Smooth muscle cell (in vitro differentiated cells): ENCODE data around the gene RNF11. TPM values are rescaled to one million over a fixed set of nuclear protein-coding genes. Genes with fewer than 3 reads are reported as not detected.

Experiments
- DNase-seq: peaks from one replicate; lab custom pipeline; 2025; ENCODE audit not compliant: unreplicated experiment; lab: John Stamatoyannopoulos, UW
- H2AFZ ChIP-seq: fragments of 200-600 bp; sonication (generic); 2 replicates; pipeline ENCODE4 v1.6.0; 2016; ENCODE audit warnings: antibody characterized with exemption, low read depth, mild to moderate bottlenecking
- H3F3A ChIP-seq: fragments of 200-600 bp; sonication (generic); 2 replicates; pipeline ENCODE4 v1.6.0; 2017; ENCODE audit warnings: antibody characterized with exemption, low read depth
- H3K27ac ChIP-seq: fragments of 200-600 bp; sonication (generic); 2 replicates; pipeline ENCODE4 v1.5.1; 2016; ENCODE audit warnings: low read depth, mild to moderate bottlenecking
- H3K27me3 ChIP-seq: fragments of 200-600 bp; sonication (generic); 2 replicates; pipeline ENCODE4 v1.6.1; 2016; ENCODE audit warnings: low read depth, mild to moderate bottlenecking
- H3K36me3 ChIP-seq: fragments of 200-600 bp; sonication (generic); 2 replicates; pipeline ENCODE4 v1.5.1; 2016; ENCODE audit warnings: low read depth
- H3K4me1 ChIP-seq: fragments of 200-600 bp; sonication (generic); 2 replicates; pipeline ENCODE4 v1.5.1; 2016; ENCODE audit warnings: low read depth
- H3K4me2 ChIP-seq: fragments of 200-600 bp; sonication (generic); 2 replicates; pipeline ENCODE4 v1.6.0; 2016; ENCODE audit warnings: mild to moderate bottlenecking
- H3K4me3 ChIP-seq: fragments of 200-600 bp; sonication (generic); 2 replicates; pipeline ENCODE4 v1.5.1; 2016; ENCODE audit warnings: mild to moderate bottlenecking
- H3K79me2 ChIP-seq: fragments of 200-600 bp; sonication (generic); 2 replicates; pipeline ENCODE4 v1.6.0; 2016; ENCODE audit warnings: low read depth, mild to moderate bottlenecking
- H3K9ac ChIP-seq: fragments of 200-600 bp; sonication (generic); 2 replicates; pipeline ENCODE4 v1.6.0; 2016; ENCODE audit warnings: low read depth
- H3K9me3 ChIP-seq: fragments of 200-600 bp; sonication (generic); replicated peaks from 2 replicates; pipeline ENCODE4 v1.5.1; 2016; ENCODE audit warnings: low read depth
- H4K20me1 ChIP-seq: fragments of 200-600 bp; sonication (generic); 2 replicates; pipeline ENCODE4 v1.6.0; 2016; ENCODE audit warnings: low read depth
- CTCF ChIP-seq: fragments of 200-600 bp; sonication (generic); IDR thresholded peaks from 2 replicates; pipeline ENCODE4 v1.5.1; 2017; ENCODE audit warnings: borderline replicate concordance, mild to moderate bottlenecking, antibody characterized with exemption; ENCODE audit not compliant: insufficient read depth, poor library complexity, severe bottlenecking
- WGBS: methylation state at CpG from one replicate; pipeline ENCODE4 v1.1.7; 2016; ENCODE audit warnings: low lambda C conversion rate; 5-methylcytosine and 5-hydroxymethylcytosine counted together
- polyA plus RNA-seq: library from polyadenylated mRNA; unstranded; fragments of >200 nt; fragmentation: Nextera tagmentation; extraction: Ambion mirVana; gene quantifications from 2 replicates; pipeline ENCODE4 v1.2.1, GENCODE V29; 2016
- total RNA-seq: library from RNA; depleted of rRNA; stranded (reverse); fragments of >200 nt; gene quantifications from 2 replicates; pipeline ENCODE4 v1.2.3, GENCODE V29; 2014

Gene RNF11
- total and polyA plus RNA-seq, 2 experiments from 2014 or later = 68.7 to 123 TPM

GRCh38 chr1:51276286-51276685 lies 40.2 kb downstream of the RNF11 start:
- H3K27ac ChIP-seq = no peak overlapping the region
- H3K9me3 ChIP-seq = no peaks in the 10 kb centered on the region
- peaks cover 34% of the 10 kb centered on the region for H4K20me1 ChIP-seq
- H3K27me3 ChIP-seq = no peaks in the 10 kb centered on the region
- no peak overlapping the region for H3K4me2 ChIP-seq
- DNase-seq = no peak
- TF ChIP-seq CTCF = no peak
- H3K9ac ChIP-seq = no peak overlapping the region
- peaks cover 5% of the 10 kb centered on the region for H3K79me2 ChIP-seq
- no peak overlapping the region for H3K4me3 ChIP-seq
- 86% methylated on average over 7 of the region's 7 CpGs for WGBS
- H3F3A ChIP-seq = no peaks in the 10 kb centered on the region
- no peaks in the 10 kb centered on the region for H3K4me1 ChIP-seq
- H2AFZ ChIP-seq = no peak overlapping the region
- peaks cover 10% of the 10 kb centered on the region for H3K36me3 ChIP-seq

GRCh38 chr1:51280321-51280978 lies 44.4 kb downstream of the RNF11 start:
- no peaks in the 10 kb centered on the region for H3F3A ChIP-seq
- H3K9me3 ChIP-seq = no peaks in the 10 kb centered on the region
- no peak overlapping the region for H2AFZ ChIP-seq
- no peak overlapping the region for H3K4me3 ChIP-seq
- no peak overlapping the region for H3K27ac ChIP-seq
- H3K27me3 ChIP-seq = no peaks in the 10 kb centered on the region
- no peak for DNase-seq
- peaks cover 11% of the 10 kb centered on the region for H3K4me1 ChIP-seq
- TF ChIP-seq CTCF = no peak
- no peaks in the 10 kb centered on the region for H3K36me3 ChIP-seq
- H3K4me2 ChIP-seq = no peak overlapping the region
- 97% methylated on average over 4 of the region's 4 CpGs for WGBS
- H4K20me1 ChIP-seq = peaks cover 16% of the 10 kb centered on the region
- H3K9ac ChIP-seq = no peak overlapping the region
- H3K79me2 ChIP-seq = no peaks in the 10 kb centered on the region

- H3K36me3 ChIP-seq = no peaks in the 10 kb centered on the region
- no peaks in the 10 kb centered on the region for H3K27me3 ChIP-seq
- no peaks in the 10 kb centered on the region for H3K79me2 ChIP-seq
- H3K4me3 ChIP-seq = no peak overlapping the region
- WGBS = 88% methylated on average over 5 of the region's 5 CpGs
- H3K9ac ChIP-seq = no peak overlapping the region
- no peak overlapping the region for H3K27ac ChIP-seq
- DNase-seq = no peak
- H3F3A ChIP-seq = no peaks in the 10 kb centered on the region
- H3K4me1 ChIP-seq = peaks cover 11% of the 10 kb centered on the region
- peaks cover 5% of the 10 kb centered on the region for H4K20me1 ChIP-seq
- H3K4me2 ChIP-seq = no peak overlapping the region
- TF ChIP-seq CTCF = no peak
- no peaks in the 10 kb centered on the region for H3K9me3 ChIP-seq
- H2AFZ ChIP-seq = no peak overlapping the region
Measured at GRCh38 chr1:51281807-51282206, 45.7 kb downstream of the RNF11 start.

GRCh38 chr1:51282605-51283004 lies 46.5 kb downstream of the RNF11 start:
- TF ChIP-seq CTCF = no peak
- Histone ChIP-seq H2AFZ (no peak overlapping the region), H3K27me3 (no peaks in the 10 kb centered on the region), H3K9ac (no peak overlapping the region), H3K4me2 (no peak overlapping the region), H4K20me1 (peaks cover 5% of the 10 kb centered on the region), H3K27ac (no peak overlapping the region), H3F3A (no peaks in the 10 kb centered on the region), H3K4me1 (peaks cover 11% of the 10 kb centered on the region), H3K79me2 (no peaks in the 10 kb centered on the region), H3K9me3 (no peaks in the 10 kb centered on the region), H3K4me3 (no peak overlapping the region), H3K36me3 (no peaks in the 10 kb centered on the region)
- WGBS = 100% methylated on average over 5 of the region's 5 CpGs
- no peak for DNase-seq
